K562 (cell line): ENCODE results near the gene PEX3. TPM values are rescaled to one million over a fixed set of nuclear protein-coding genes. Genes with fewer than 3 reads are reported as not detected.

Experiments used
- ATAC-seq: fragments of 200-7000 bp; cut with Tn5 transposase; 3 replicates; pipeline ENCODE4 v1.9.1; 2020; ENCODE audit warnings: moderate library complexity
- BruUV-seq: library from RNA; stranded (reverse); fragments of 400-500 nt; replicated peaks from 2 replicates; lab custom pipeline; 2021; lab: Mats Ljungman, UMichigan
- CTCF ChIA-PET: fragments of 300-600 bp; formaldehyde crosslinking; extraction: SDS; loops from one replicate; lab custom pipeline; 2021; ENCODE audit warnings: low intra/inter-chr PET ratio; lab: Yijun Ruan, JAX
- POLR2A ChIA-PET: fragments of 300-600, 350-650 bp; sonication (Branson Sonifier 250); formaldehyde crosslinking; extraction: SDS; loops from one replicate; lab custom pipeline; 2021; ENCODE audit warnings: antibody characterized with exemption, inconsistent platforms; lab: Yijun Ruan, JAX
- DNase-seq, 4 experiments: peaks; one replicate each; pipeline versions ENCODE4 v3.0.0 to v3.0.0-alpha.2; 2011 to 2018; ENCODE audit warnings: low spot score in 3 of 4, mixed read lengths in 3 of 4; ENCODE audit errors: extremely low read depth in 1 of 4
- FAIRE-seq: peaks from 2 replicates; lab custom pipeline; 2011; peaks lifted over from hg19 to GRCh38; lab: Jason Lieb, UNC
- H2AFZ ChIP-seq: 2 replicates; pipeline ENCODE4 v1.6.0; 2011; ENCODE audit warnings: low read depth, low read length, control low read depth, inconsistent platforms
- H3K27ac ChIP-seq: fragments of 200-600 bp; 3 replicates; pipeline ENCODE4 v1.8.0; 2011; ENCODE audit warnings: low read depth, mild to moderate bottlenecking, control low read depth, inconsistent platforms, low read length, moderate library complexity, mixed read lengths; ENCODE audit errors: extremely low read depth
- H3K27me3 ChIP-seq, 2 experiments: fragments of 300-600 bp in 1 of 2; 2 replicates in 1 of 2; 3 replicates in 1 of 2; pipeline versions ENCODE4 v1.6.0 to v1.8.0; 2011; ENCODE audit warnings: inconsistent platforms in 2 of 2, low read length in 2 of 2, mild to moderate bottlenecking in 1 of 2, mixed read lengths in 1 of 2, moderate library complexity in 1 of 2; ENCODE audit not compliant: control insufficient read depth in 2 of 2, insufficient read depth in 2 of 2
- H3K36me3 ChIP-seq: fragments of 300-600 bp; 3 replicates; pipeline ENCODE4 v1.8.0; 2011; ENCODE audit warnings: mild to moderate bottlenecking, low read length, inconsistent platforms; ENCODE audit not compliant: control insufficient read depth, insufficient read depth
- H3K4me1 ChIP-seq, 2 experiments: fragments of 200-600 bp in 1 of 2; replicated peaks in 1 of 2; 2 replicates in 1 of 2; 3 replicates in 1 of 2; pipeline versions ENCODE4 v1.5.1 to v1.8.0; 2011; ENCODE audit warnings: inconsistent platforms in 2 of 2, low read length in 2 of 2, mild to moderate bottlenecking in 1 of 2, mixed read lengths in 1 of 2, moderate library complexity in 1 of 2; ENCODE audit not compliant: control insufficient read depth in 2 of 2, insufficient read depth in 2 of 2
- H3K4me2 ChIP-seq: 2 replicates; pipeline ENCODE4 v1.6.1; 2011; ENCODE audit warnings: low read length, control low read depth, inconsistent platforms, mixed read lengths; ENCODE audit not compliant: insufficient read depth
- H3K4me3 ChIP-seq: fragments of 200-600 bp; sonication (generic), shearing (Covaris generic); 2 replicates; pipeline ENCODE4 v1.5.1; 2016; ENCODE audit warnings: control low read depth, inconsistent platforms
- H3K79me2 ChIP-seq: fragments of 200-600 bp; 3 replicates; pipeline ENCODE4 v1.8.0; 2011; ENCODE audit warnings: low read length, inconsistent platforms; ENCODE audit not compliant: control insufficient read depth, insufficient read depth
- H3K9ac ChIP-seq, 2 experiments: 2 replicates each; pipeline versions ENCODE4 v1.6.0 to v1.6.1; 2011; ENCODE audit warnings: low read depth in 2 of 2, low read length in 2 of 2, control low read depth in 1 of 2, inconsistent platforms in 1 of 2, mild to moderate bottlenecking in 1 of 2, mixed read lengths in 1 of 2; ENCODE audit not compliant: insufficient read depth in 1 of 2
- H3K9me1 ChIP-seq: one replicate; pipeline ENCODE4 v1.6.0; 2011; ENCODE audit warnings: inconsistent platforms, mild to moderate bottlenecking, low read length, moderate library complexity; ENCODE audit not compliant: control insufficient read depth, insufficient read depth
- H3K9me3 ChIP-seq: replicated peaks from 2 replicates; pipeline ENCODE4 v1.5.1; 2011; ENCODE audit warnings: low read depth, low read length, inconsistent platforms; ENCODE audit not compliant: control insufficient read depth, insufficient read depth
- H4K20me1 ChIP-seq: replicated peaks from 2 replicates; pipeline ENCODE4 v1.6.1; 2011; ENCODE audit warnings: low read length, inconsistent platforms, mixed read lengths; ENCODE audit not compliant: control insufficient read depth, insufficient read depth
- ATF4 ChIP-seq: fragments of 450-650 bp; formaldehyde crosslinking; IDR thresholded peaks from 2 replicates; pipeline ENCODE4 v1.4.0; 2022; ENCODE audit warnings: mild to moderate bottlenecking, moderate library complexity
- BDP1 ChIP-seq: IDR thresholded peaks from 3 replicates; pipeline ENCODE4 v1.6.1; 2011; ENCODE audit not compliant: insufficient read length, insufficient read depth
- CREB1 ChIP-seq, 2 experiments: sonication (generic) in 1 of 2; formaldehyde crosslinking in 1 of 2; IDR thresholded peaks; 2 replicates each; pipeline versions ENCODE4 v1.6.1 to v1.8.0; 2012 to 2022; ENCODE audit warnings: inconsistent platforms in 1 of 2, mild to moderate bottlenecking in 1 of 2, missing genetic modification reagents in 1 of 2, moderate library complexity in 1 of 2
- DEAF1 ChIP-seq: fragments of 450-650 bp; formaldehyde crosslinking; IDR thresholded peaks from 2 replicates; pipeline ENCODE4 v1.4.0; 2020; ENCODE audit warnings: mild to moderate bottlenecking, moderate library complexity
- ESRRB ChIP-seq: fragments of 250-450 bp; sonication (Bioruptor Pico); IDR thresholded peaks from 2 replicates; pipeline ENCODE4 v1.5.0; 2020; ENCODE audit warnings: mild to moderate bottlenecking, moderate library complexity, borderline replicate concordance
- FOXO4 ChIP-seq: fragments of 450-650 bp; formaldehyde crosslinking; IDR thresholded peaks from 2 replicates; pipeline ENCODE4 v1.4.0; 2020; ENCODE audit warnings: mild to moderate bottlenecking, moderate library complexity
- HDAC8 ChIP-seq: fragments of 450-650 bp; IDR thresholded peaks from 2 replicates; pipeline ENCODE4 v1.6.1; 2016; ENCODE audit warnings: mild to moderate bottlenecking, missing genetic modification characterization, moderate library complexity, missing compliant biosample characterization
- MTA2 ChIP-seq: fragments of 450-650 bp; IDR thresholded peaks from 2 replicates; pipeline ENCODE4 v1.6.1; 2016; ENCODE audit warnings: low read depth
- MYNN ChIP-seq, 2 experiments: sonication (generic); formaldehyde crosslinking in 1 of 2; IDR thresholded peaks; 2 replicates each; pipeline versions ENCODE4 v1.5.0 to v1.6.1; 2016 to 2020; ENCODE audit warnings: antibody characterized with exemption in 1 of 2, missing genetic modification reagents in 1 of 2
- NCOR1 ChIP-seq: fragments of 450-650 bp; IDR thresholded peaks from 2 replicates; pipeline ENCODE4 v1.6.1; 2016; ENCODE audit warnings: mild to moderate bottlenecking, moderate library complexity
- PURB ChIP-seq: sonication (generic); formaldehyde crosslinking; IDR thresholded peaks from 2 replicates; pipeline ENCODE4 v1.9.0; 2021; ENCODE audit warnings: low read depth, mild to moderate bottlenecking, missing genetic modification reagents
- SMAD2 ChIP-seq: fragments of 150-350 bp; IDR thresholded peaks from 2 replicates; pipeline ENCODE4 v1.6.1; 2014; ENCODE audit warnings: low read depth, mild to moderate bottlenecking, low read length
- STAT5A ChIP-seq: IDR thresholded peaks from 2 replicates; pipeline ENCODE4 v1.6.1; 2012; ENCODE audit warnings: low read length, inconsistent platforms, borderline replicate concordance
- ZEB2 ChIP-seq: fragments of 450-650 bp; IDR thresholded peaks from 2 replicates; pipeline ENCODE4 v1.6.1; 2016
- ZNF23 ChIP-seq: fragments of 250-450 bp; sonication (Bioruptor Pico); IDR thresholded peaks from 2 replicates; pipeline ENCODE4 v1.4.0; 2020; ENCODE audit warnings: mild to moderate bottlenecking
- ZNF282 ChIP-seq: sonication (generic); formaldehyde crosslinking; IDR thresholded peaks from 2 replicates; pipeline ENCODE4 v1.8.1; 2023; ENCODE audit warnings: missing genetic modification reagents
- WGBS: fragments of 100-300 bp; shearing (Covaris generic); methylation state at CpG from one replicate; pipeline ENCODE4 v1.1.6; 2016; ENCODE audit warnings: low coverage, mixed read lengths; ENCODE audit not compliant: insufficient coverage; ENCODE audit errors: missing lambda C conversion rate; 5-methylcytosine and 5-hydroxymethylcytosine counted together
- in situ Hi-C: fragments of 300-500 bp; cut with MboI; formaldehyde crosslinking; loops from 4 replicates; pipeline ENCODE4 v1.15.0; 2018; ENCODE audit warnings: inconsistent platforms, mixed read lengths
- intact Hi-C: fragments of 100-400 bp; cut with micrococcal nuclease; formaldehyde crosslinking; loops from 2 replicates; pipeline ENCODE4 v1.14.2; 2022
- polyA plus RNA-seq, 8 experiments: library from polyadenylated mRNA; depleted of rRNA in 4 of 8; stranded (reverse) in 5 of 8; unstranded in 3 of 8; fragments of >200 nt; fragmentation: Nextera tagmentation in 2 of 8; fragmentation: Illumina TruSeq in 1 of 8; extraction: Ambion mirVana in 2 of 8; extraction: Trizol in 1 of 8; gene quantifications; 2 replicates each; pipeline versions ENCODE4 v1.2.1 to v1.2.3, GENCODE V29; 2011 to 2014; ENCODE audit warnings: inconsistent platforms in 1 of 8, missing spikeins in 1 of 8
- total RNA-seq, 7 experiments: library from RNA; depleted of rRNA in 6 of 7; stranded (reverse); fragments of >200 nt in 6 of 7; fragmentation: Illumina TruSeq in 2 of 7; extraction: Trizol in 2 of 7; gene quantifications; 2 replicates each; pipeline versions ENCODE4 v1.2.1 to v1.2.3, GENCODE V29; 2011 to 2021; ENCODE audit warnings: low replicate concordance in 1 of 7
- TF ChIP-seq, protein P1 (sequence below): fragments of 450-650 bp; IDR thresholded peaks from 2 replicates; pipeline ENCODE4 v1.6.1; 2016; ENCODE audit warnings: mild to moderate bottlenecking

Gene PEX3
- total and polyA plus RNA-seq, 9 of the 15 experiments (the other 6 are each of a cell fraction or from before 2014, with no cell fraction given), result 17.3 to 69.6 (median 32.7) TPM

GRCh38 chr6:143414769-143415168, 35.8 kb upstream of the PEX3 start (continued):
- TF ChIP-seq ZEB2, result no peak
- no peak for TF ChIP-seq NCOR1
- TF ChIP-seq DEAF1, result no peak
- TF ChIP-seq STAT5A, result no peak
- no peak for TF ChIP-seq BDP1

GRCh38 chr6:143419526-143419925, 31.1 kb upstream of the PEX3 start:
- ChIA-PET POLR2A (interaction anchor here (1.0 to 1.1 kb wide), 2 partner anchors 8 to 10 kb away, joined by 3 to 6 read pairs; no protein-coding TSS in a partner anchor), CTCF (no interaction called here)
- Histone ChIP-seq H3K4me2 (no peak overlapping the region), H3K9ac (no peak overlapping the region), H3K36me3 (peaks cover 22% of the 10 kb centered on the region), H3K79me2 (no peaks in the 10 kb centered on the region), H3K4me3 (no peak overlapping the region), H3K9me3 (no peaks in the 10 kb centered on the region), H2AFZ (no peak overlapping the region), H3K9me1 (no peaks in the 10 kb centered on the region), H4K20me1 (no peaks in the 10 kb centered on the region), H3K4me1 (no peaks in the 10 kb centered on the region), H3K27me3 (no peaks in the 10 kb centered on the region; a peak in 1 of 5 replicates), H3K27ac (no peak overlapping the region)
- BruUV-seq, result no TSS peak
- intact Hi-C loops, result no loop called here
- FAIRE-seq, result no peak
- in situ Hi-C loops, result no loop called here
- 68% methylated on average over 6 of the region's 6 CpGs for WGBS
- ATAC-seq, result no peak
- no peak for DNase-seq
- no peak for TF ChIP-seq SMAD2
- no peak for TF ChIP-seq PURB (CRISPR knock-in tag)
- TF ChIP-seq, protein P1, sequence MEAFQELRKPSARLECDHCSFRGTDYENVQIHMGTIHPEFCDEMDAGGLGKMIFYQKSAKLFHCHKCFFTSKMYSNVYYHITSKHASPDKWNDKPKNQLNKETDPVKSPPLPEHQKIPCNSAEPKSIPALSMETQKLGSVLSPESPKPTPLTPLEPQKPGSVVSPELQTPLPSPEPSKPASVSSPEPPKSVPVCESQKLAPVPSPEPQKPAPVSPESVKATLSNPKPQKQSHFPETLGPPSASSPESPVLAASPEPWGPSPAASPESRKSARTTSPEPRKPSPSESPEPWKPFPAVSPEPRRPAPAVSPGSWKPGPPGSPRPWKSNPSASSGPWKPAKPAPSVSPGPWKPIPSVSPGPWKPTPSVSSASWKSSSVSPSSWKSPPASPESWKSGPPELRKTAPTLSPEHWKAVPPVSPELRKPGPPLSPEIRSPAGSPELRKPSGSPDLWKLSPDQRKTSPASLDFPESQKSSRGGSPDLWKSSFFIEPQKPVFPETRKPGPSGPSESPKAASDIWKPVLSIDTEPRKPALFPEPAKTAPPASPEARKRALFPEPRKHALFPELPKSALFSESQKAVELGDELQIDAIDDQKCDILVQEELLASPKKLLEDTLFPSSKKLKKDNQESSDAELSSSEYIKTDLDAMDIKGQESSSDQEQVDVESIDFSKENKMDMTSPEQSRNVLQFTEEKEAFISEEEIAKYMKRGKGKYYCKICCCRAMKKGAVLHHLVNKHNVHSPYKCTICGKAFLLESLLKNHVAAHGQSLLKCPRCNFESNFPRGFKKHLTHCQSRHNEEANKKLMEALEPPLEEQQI, result no peak
- TF ChIP-seq CREB1 (IDR thresholded peaks at IDR 0.05), result no peak
- no peak for TF ChIP-seq CREB1 (CRISPR knock-in tag; IDR thresholded peaks at IDR 0.05)
- TF ChIP-seq FOXO4 (CRISPR knock-in tag), result no peak
- no peak for TF ChIP-seq ZNF23 (CRISPR knock-in tag)
- TF ChIP-seq ZNF282 (CRISPR knock-in tag), result no peak
- no peak for TF ChIP-seq HDAC8 (tag)
- no peak for TF ChIP-seq MYNN (IDR thresholded peaks at IDR 0.05)
- no peak for TF ChIP-seq MYNN (CRISPR knock-in tag; IDR thresholded peaks at IDR 0.05)
- TF ChIP-seq ATF4, result no peak
- no peak for TF ChIP-seq MTA2
- no peak for TF ChIP-seq ESRRB
